ENCODE results near the gene PCSK5. TPM values are rescaled to one million over a fixed set of nuclear protein-coding genes. Genes with fewer than 3 reads are reported as not detected.
A peak's percentile ranks its signal among the peaks of the same experiment; 100 is the strongest.
"Not testable (repeated sequence)": the region's sequence is repeated elsewhere in the genome, so short reads cannot be mapped to it uniquely, and the experiment has no call there.

PCSK5 gene
- total RNA-seq (2014; rRNA removed; shearing (Covaris generic)) = 2.1 and 2.3 TPM in 2 replicates
- polyA plus RNA-seq (2015; cell fraction: cytosol; rRNA removed) = 1.3 and 1.4 TPM in 2 replicates
- polyA plus RNA-seq (2015; cell fraction: nucleus; rRNA removed) = 5.3 and 6.9 TPM in 2 replicates

- peak; percentile 86 for DNase-seq (ENCODE audit: low read depth)
Measured at GRCh38 chr9:75890472-75891276, at the start of gene PCSK5. TSS of gene PCSK5 (plus strand) at chr9:75890673. CDS start at chr9:75891182, 509 bp downstream.

DNA sequence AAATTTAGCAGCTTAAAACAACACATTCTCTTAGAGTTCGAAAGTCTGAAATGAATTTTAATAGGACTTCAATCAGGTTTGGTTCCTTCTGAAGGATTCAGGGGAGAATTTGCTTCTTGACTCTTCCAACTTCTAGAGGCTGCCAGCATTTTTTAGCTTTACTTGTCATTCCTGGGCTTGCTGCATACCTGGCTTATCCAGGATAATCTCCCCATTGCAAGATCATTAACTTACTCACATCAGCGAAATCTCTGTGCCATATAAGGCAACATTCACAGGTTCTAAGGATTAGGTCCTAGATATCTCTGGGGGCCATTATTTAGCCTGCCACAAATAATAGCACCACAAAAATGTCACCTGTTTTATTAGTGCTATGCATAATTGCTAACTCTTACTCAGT, 46.2 kb upstream of the PCSK5 start:
- no peak for DNase-seq (ENCODE audit: low read depth)

- DNase-seq (ENCODE audit: low read depth) = no peak
Measured at GRCh38 chr9:75845806-75846205, 44.7 kb upstream of the PCSK5 start.

GRCh38 chr9:75847085-75847484, 43.4 kb upstream of the PCSK5 start:
- DNase-seq (ENCODE audit: low read depth) = no peak

GRCh38 chr9:75850459-75851200, 39.8 kb upstream of the PCSK5 start:
- no peak for DNase-seq (ENCODE audit: low read depth)

DNA sequence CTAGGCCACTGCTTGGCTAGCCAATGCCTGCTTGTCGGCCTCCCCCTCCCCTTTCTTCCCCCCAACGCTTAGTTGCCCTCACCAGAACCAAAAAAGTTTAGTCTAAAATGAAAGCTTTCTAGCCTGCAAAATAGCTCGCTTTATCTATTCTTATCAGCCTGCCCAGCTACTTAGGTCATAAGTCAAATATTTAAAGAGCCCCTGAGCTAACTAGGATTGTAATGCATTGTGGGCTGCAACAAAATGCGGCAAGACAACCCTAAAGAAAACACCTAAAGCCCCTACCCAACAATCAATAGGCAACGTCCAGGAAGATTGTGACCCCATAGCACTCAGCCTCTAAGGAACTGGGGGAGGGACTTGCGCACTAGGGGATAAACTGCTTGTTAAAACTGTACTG, 38.6 kb upstream of the PCSK5 start:
- no peak for DNase-seq (ENCODE audit: low read depth)

DNA sequence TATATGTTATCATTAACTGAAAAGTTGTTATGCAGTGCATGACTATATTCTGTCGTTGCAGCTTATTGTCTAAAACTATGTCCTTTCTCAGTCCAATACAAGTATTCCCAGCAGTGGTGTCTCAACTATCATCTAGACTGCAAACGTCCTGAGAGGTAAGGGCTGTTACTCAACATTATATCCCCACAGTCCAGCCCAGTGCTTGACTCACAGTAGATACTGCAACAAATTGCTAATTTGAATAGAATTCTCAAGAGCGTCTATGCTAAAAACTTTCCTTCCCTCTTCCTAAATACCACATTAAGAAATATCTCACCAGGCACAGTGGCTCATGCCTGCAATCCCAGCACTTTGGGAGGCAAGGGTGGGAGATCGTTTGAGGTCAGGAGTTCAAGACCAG, 37.7 kb upstream of the PCSK5 start:
- DNase-seq (ENCODE audit: low read depth) = no peak

DNA sequence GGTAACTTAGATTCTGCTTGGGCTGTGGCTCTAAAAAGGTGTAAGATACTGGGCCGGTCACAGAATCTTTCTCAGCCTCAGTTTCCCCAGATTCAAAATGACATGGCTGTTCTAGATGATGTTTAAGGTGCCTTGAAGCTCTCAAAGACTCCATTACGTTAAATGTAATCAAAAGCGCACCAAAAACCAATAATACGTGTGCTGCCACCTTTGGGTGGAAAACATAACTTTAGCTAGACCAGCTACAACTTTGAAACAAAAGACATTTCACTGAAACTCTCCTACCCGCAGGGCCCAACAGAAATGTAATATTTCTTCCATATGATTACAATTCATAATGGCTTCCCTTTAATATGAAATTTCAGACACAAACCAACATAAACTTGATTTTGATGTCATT, 35.0 kb upstream of the PCSK5 start:
- peak; percentile 17 for DNase-seq (ENCODE audit: low read depth)

DNA sequence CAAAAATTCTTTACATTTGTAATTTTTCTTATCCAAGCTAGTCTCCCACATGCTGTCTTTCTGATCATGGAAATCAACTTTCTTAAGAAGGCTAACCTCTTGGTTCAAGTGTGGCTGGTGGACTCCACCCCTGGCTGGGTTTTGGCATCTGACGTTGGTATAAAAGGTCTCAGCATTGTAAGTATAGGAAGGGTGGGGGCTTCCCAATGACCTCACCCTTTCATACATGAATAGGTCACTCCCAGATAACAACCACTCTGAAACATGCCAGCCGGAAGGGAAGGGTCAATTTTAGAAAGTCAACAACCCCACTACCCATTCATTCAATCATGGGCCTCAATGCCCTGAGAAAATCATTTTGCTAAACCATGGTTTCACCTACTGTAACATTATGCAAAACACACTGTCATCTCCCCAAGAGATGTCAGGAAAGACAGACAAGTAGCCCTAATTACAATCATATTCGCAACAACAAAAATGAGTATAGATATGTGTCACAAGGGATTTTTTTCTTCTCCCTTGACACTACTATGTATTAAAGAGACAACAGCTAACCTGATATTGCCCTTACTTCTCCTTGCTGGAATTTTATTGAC, 31.9 kb upstream of the PCSK5 start:
- DNase-seq (ENCODE audit: low read depth) = no peak

- DNase-seq (ENCODE audit: low read depth) = no peak
Measured at GRCh38 chr9:75864266-75864665, 26.2 kb upstream of the PCSK5 start.

- DNase-seq (ENCODE audit: low read depth) = peak; percentile 7
Measured at GRCh38 chr9:75866273-75866871, 24.1 kb upstream of the PCSK5 start.

DNA sequence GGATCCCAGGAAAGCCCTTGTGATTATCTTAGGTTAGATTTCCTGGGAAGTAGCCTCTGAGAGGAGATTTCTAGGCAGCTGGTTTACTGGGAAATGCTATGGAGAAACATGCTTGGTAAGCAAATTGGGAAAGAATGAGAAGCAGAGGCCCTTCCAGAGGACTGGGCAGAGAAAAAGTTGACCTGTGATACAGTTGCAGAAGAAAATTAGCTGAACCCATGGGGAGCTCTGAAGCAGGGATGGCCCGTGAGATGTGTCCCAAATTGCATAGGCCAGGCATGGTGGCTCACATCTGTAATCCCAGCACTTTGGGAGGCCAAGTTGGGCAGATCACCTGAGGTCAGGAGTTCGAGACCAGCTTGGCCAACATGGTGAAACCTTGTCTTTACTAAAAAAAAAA, 21.9 kb upstream of the PCSK5 start:
- DNase-seq (ENCODE audit: low read depth) = not testable (repeated sequence)

GRCh38 chr9:75869236-75869635, 21.2 kb upstream of the PCSK5 start:
- no peak for DNase-seq (ENCODE audit: low read depth)

- DNase-seq (ENCODE audit: low read depth) = no peak
Measured at GRCh38 chr9:75870450-75870849, 20.0 kb upstream of the PCSK5 start.

DNA sequence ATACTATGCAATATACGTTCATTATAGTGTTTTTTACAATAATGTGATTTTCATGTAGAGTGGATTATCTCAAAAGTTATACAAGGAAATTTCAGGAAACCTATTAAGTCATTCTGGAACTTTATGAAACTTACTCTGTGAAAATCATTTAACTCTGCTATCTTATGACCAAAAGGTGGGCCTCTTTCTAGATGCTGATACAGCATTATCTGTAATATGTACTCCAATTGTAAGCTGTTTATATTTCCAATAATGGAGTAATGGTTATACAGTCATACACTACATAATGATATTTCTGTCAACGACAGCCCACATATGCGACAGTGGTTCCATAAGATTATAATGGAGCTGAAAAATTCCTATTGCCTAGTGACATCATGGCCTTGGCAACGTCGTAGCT, 18.8 kb upstream of the PCSK5 start:
- no peak for DNase-seq (ENCODE audit: low read depth)

- no peak for DNase-seq (ENCODE audit: low read depth)
Measured at GRCh38 chr9:75873712-75874111, 16.8 kb upstream of the PCSK5 start.

- DNase-seq (ENCODE audit: low read depth) = no peak
Measured at GRCh38 chr9:75876999-75877640, 13.4 kb upstream of the PCSK5 start.

DNA sequence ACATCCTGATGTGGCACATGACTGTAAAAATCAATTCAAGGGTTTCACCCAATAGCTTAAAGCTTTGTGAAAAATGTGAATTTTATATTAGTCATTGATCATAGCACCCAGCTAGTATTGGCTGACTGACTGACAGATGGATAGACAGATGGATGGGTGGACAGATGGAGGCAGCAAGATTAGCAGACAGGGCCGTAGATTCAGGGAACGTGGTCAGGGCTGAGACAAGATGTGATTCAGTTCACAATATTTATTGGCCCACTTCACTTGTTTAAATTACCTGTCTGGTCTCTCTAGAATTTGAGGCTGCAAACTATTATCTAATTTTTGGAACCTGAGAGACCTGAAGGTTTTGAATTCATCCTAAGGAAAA, 12.0 kb upstream of the PCSK5 start:
- no peak for DNase-seq (ENCODE audit: low read depth)

DNA sequence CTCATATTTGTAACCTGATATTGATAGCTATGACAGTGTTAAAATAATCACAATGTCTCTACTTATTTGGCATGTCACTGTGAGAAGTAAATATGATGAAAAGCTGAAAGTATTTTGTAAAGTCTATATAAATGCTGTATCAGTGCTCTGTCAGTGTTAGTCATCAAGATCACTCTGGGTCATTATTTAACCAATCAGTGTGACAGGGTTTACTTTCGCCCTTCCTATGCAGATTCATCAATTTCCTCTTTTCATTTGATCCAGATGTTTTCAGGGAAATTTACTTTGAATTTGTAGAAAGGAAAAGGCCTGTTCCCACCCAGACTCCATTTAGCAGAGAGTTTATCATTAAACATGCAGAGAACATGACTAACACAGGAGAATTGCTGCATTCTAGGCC, 9.9 kb upstream of the PCSK5 start:
- peak; percentile 8 for DNase-seq (ENCODE audit: low read depth)

DNA sequence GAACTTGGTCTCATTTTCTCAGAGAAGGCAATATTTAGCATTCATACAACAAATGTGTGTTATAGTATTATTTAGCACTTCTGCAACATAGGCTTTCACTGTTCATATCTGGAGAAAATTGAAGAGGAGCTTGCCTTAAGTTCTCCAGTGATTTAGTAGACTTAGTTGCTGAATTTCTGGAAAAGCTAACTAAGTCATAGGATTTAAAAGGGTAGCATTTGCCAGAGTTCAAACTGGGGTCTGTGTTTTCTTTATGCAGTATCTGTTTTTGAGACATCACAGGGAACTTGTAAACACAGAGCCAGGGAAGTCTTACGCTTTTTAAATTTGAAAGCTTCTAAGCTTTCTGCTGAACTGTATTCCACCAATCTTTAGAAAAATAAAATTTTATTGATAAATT, 8.7 kb upstream of the PCSK5 start:
- no peak for DNase-seq (ENCODE audit: low read depth)

- DNase-seq (ENCODE audit: low read depth) = no peak
Measured at GRCh38 chr9:75885652-75886051, 4.8 kb upstream of the PCSK5 start.
